IPS DF 6.9 (cell line): Measurements from ENCODE around the gene CARNS1.

Source experiments
- DNase-seq: peaks from one replicate; pipeline ENCODE4 v3.0.0-alpha.2; 2013; ENCODE audit warnings: low read depth, low spot score
- H3K27ac ChIP-seq: one replicate; pipeline ENCODE4 v1.5.1; 2013; ENCODE audit warnings: low read length, control low read depth
- H3K27me3 ChIP-seq: 2 replicates; pipeline ENCODE4 v1.6.1; 2013; ENCODE audit warnings: mild to moderate bottlenecking, low read length; ENCODE audit not compliant: control insufficient read depth, insufficient read depth
- H3K36me3 ChIP-seq: 2 replicates; pipeline ENCODE4 v1.6.1; 2013; ENCODE audit warnings: low read length; ENCODE audit not compliant: control insufficient read depth, insufficient read depth
- H3K4me1 ChIP-seq: 2 replicates; pipeline ENCODE4 v1.6.1; 2013; ENCODE audit warnings: low read length; ENCODE audit not compliant: control insufficient read depth, insufficient read depth
- H3K4me3 ChIP-seq: 2 replicates; pipeline ENCODE4 v1.5.1; 2013; ENCODE audit warnings: mild to moderate bottlenecking, low read length
- H3K9me3 ChIP-seq: 2 replicates; pipeline ENCODE4 v1.6.1; 2013; ENCODE audit warnings: low read length, inconsistent platforms; ENCODE audit not compliant: control insufficient read depth, insufficient read depth
- WGBS: extraction: QIAGEN DNeasy Blood & Tissue Kit; methylation state at CpG from one replicate; pipeline ENCODE4 v1.1.7; 2013; ENCODE audit warnings: mixed read lengths, missing lambda C conversion rate; ENCODE audit not compliant: insufficient read length, insufficient coverage; 5-methylcytosine and 5-hydroxymethylcytosine counted together

Gene CARNS1

DNA sequence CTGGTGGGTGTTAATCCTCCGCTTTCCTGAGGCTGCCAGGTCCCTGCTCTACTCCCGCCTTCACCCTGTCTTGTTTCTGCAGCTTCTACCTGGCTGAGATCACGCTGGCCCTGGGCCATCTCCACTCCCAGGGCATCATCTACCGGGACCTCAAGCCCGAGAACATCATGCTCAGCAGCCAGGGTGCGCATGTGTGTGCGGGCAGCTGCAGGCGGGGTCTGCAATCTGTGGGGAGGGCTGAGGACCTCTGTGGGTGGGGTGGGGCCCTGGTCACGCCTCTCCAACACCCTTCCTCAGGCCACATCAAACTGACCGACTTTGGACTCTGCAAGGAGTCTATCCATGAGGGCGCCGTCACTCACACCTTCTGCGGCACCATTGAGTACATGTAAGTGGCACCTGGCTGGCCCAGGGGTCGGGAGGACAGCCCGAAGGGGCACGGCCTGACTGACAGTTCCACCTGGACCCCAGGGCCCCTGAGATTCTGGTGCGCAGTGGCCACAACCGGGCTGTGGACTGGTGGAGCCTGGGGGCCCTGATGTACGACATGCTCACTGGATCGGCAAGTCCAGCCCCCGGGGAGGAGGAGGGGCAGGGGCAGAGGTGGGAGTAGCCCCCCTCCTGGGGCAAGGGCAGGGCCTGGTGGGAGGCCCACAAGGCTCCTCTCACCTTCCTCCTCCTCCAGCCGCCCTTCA lies 17.3 kb downstream of the CARNS1 start:
- Histone ChIP-seq H3K27me3 (no peaks in the 10 kb centered on the region), H3K9me3 (no peaks in the 10 kb centered on the region), H3K27ac (no peak overlapping the region), H3K36me3 (peaks cover 22% of the 10 kb centered on the region), H3K4me1 (peaks cover 8% of the 10 kb centered on the region; the same call in 1 of the 2 replicates), H3K4me3 (no peak overlapping the region)
- DNase-seq, result no peak
- no CpG with 5 or more reads among the region's 22 CpGs for WGBS

- no CpG with 5 or more reads among the region's 22 CpGs for WGBS
- H3K27me3 ChIP-seq, result no peaks in the 10 kb centered on the region
- H3K4me3 ChIP-seq, result no peak overlapping the region
- no peak overlapping the region for H3K27ac ChIP-seq
- DNase-seq, result no peak
- H3K4me1 ChIP-seq, result peaks cover 8% of the 10 kb centered on the region; the same call in 1 of the 2 replicates
- H3K36me3 ChIP-seq, result peaks cover 26% of the 10 kb centered on the region
- no peaks in the 10 kb centered on the region for H3K9me3 ChIP-seq
These were observed 18.3 kb downstream of the CARNS1 start for GRCh38 chr11:67433536-67434394.

- H3K9me3 ChIP-seq, result no peaks in the 10 kb centered on the region
- H3K36me3 ChIP-seq, result peaks cover 26% of the 10 kb centered on the region
- no peak overlapping the region for H3K4me3 ChIP-seq
- no peaks in the 10 kb centered on the region for H3K27me3 ChIP-seq
- no peak overlapping the region for H3K27ac ChIP-seq
- no CpG with 5 or more reads among the region's 23 CpGs for WGBS
- no peak for DNase-seq
- peaks cover 6% of the 10 kb centered on the region; the same call in 1 of the 2 replicates for H3K4me1 ChIP-seq
These were observed 19.0 kb downstream of the CARNS1 start for GRCh38 chr11:67434395-67434881.

GRCh38 chr11:67435031-67435726 lies 19.7 kb downstream of the CARNS1 start:
- H3K9me3 ChIP-seq, result no peaks in the 10 kb centered on the region
- H3K27ac ChIP-seq, result no peak overlapping the region
- DNase-seq, result no peak
- H3K4me3 ChIP-seq, result no peak overlapping the region
- no CpG with 5 or more reads among the region's 26 CpGs for WGBS
- peaks cover 26% of the 10 kb centered on the region for H3K36me3 ChIP-seq
- no peaks in the 10 kb centered on the region for H3K27me3 ChIP-seq
- peaks cover 6% of the 10 kb centered on the region; the same call in 1 of the 2 replicates for H3K4me1 ChIP-seq

GRCh38 chr11:67435727-67436458 lies 20.4 kb downstream of the CARNS1 start:
- Histone ChIP-seq H3K4me1 (peaks cover 6% of the 10 kb centered on the region; the same call in 1 of the 2 replicates), H3K4me3 (no peak overlapping the region), H3K36me3 (peaks cover 26% of the 10 kb centered on the region), H3K27me3 (no peaks in the 10 kb centered on the region), H3K27ac (no peak overlapping the region), H3K9me3 (no peaks in the 10 kb centered on the region)
- no peak for DNase-seq
- no CpG with 5 or more reads among the region's 38 CpGs for WGBS

- no peak for DNase-seq
- Histone ChIP-seq H3K27me3 (no peaks in the 10 kb centered on the region), H3K4me3 (no peak overlapping the region), H3K36me3 (peaks cover 26% of the 10 kb centered on the region), H3K27ac (no peak overlapping the region), H3K9me3 (no peaks in the 10 kb centered on the region), H3K4me1 (peaks cover 6% of the 10 kb centered on the region; the same call in 1 of the 2 replicates)
- WGBS, result no CpG with 5 or more reads among the region's 6 CpGs
These were observed 21.1 kb downstream of the CARNS1 start for GRCh38 chr11:67436459-67437081.

DNA sequence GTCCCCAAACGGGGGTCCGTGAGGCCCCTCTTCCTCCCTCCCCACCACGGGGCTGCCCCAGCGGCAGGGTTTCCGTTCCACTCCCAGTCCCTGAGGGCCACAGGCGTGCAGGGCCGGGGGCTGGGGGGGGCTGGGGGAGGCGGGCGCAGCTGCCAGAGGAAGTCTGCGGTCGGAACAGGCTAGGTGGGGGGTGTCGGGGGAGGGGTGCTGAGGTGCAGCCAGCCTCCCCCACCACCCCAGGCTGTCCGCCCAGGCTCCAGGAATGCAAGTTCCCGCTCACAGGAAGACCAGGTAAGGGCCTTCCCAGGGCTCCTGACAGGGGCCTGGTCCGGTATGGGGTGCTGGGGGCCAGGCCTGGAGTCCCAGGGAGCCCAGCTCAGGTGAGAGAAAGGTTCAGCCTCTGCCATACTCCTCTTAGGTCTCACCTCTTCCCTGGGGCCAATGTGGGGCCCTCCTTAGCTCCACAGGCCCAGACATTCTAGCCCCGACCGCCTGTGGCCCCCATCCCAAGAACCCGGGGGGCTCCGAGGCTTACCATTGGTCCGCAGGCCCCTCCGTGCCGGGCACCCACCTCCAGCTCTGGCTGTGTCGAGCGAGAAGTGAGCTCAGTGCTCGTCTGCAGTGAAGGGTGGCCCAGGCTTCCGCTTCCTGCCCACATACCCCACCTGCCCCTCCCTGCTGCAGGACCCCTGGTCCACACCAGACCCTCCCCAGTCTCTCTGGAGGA lies 21.8 kb downstream of the CARNS1 start, which contains the start of gene PTPRCAP:
Gene PTPRCAP, minus strand, starts transcription at position 601 of the 727 bp plus-strand sequence. Its CDS starts 63 bp downstream, at position 538.
- Histone ChIP-seq H3K36me3 (peaks cover 27% of the 10 kb centered on the region), H3K4me1 (peaks cover 6% of the 10 kb centered on the region; the same call in 1 of the 2 replicates), H3K4me3 (no peak within 1 kb of the TSS), H3K9me3 (no peaks in the 10 kb centered on the region), H3K27ac (no peak within 1 kb of the TSS), H3K27me3 (no peaks in the 10 kb centered on the region)
- WGBS, result no CpG with 5 or more reads among the region's 26 CpGs
- no peak for DNase-seq

GRCh38 chr11:67437809-67438157 lies 22.3 kb downstream of the CARNS1 start:
- no peak for DNase-seq
- no peaks in the 10 kb centered on the region for H3K27me3 ChIP-seq
- H3K4me3 ChIP-seq, result no peak overlapping the region
- no peaks in the 10 kb centered on the region for H3K9me3 ChIP-seq
- peaks cover 6% of the 10 kb centered on the region for H3K4me1 ChIP-seq
- WGBS, result no CpG with 5 or more reads among the region's 3 CpGs
- H3K27ac ChIP-seq, result no peak overlapping the region
- peaks cover 22% of the 10 kb centered on the region for H3K36me3 ChIP-seq
